ENCODE data around the gene SPRYD4.
"Not testable (repeated sequence)": the region's sequence is repeated elsewhere in the genome, so short reads cannot be mapped to it uniquely, and the experiment has no call there.

SPRYD4 gene

DNA sequence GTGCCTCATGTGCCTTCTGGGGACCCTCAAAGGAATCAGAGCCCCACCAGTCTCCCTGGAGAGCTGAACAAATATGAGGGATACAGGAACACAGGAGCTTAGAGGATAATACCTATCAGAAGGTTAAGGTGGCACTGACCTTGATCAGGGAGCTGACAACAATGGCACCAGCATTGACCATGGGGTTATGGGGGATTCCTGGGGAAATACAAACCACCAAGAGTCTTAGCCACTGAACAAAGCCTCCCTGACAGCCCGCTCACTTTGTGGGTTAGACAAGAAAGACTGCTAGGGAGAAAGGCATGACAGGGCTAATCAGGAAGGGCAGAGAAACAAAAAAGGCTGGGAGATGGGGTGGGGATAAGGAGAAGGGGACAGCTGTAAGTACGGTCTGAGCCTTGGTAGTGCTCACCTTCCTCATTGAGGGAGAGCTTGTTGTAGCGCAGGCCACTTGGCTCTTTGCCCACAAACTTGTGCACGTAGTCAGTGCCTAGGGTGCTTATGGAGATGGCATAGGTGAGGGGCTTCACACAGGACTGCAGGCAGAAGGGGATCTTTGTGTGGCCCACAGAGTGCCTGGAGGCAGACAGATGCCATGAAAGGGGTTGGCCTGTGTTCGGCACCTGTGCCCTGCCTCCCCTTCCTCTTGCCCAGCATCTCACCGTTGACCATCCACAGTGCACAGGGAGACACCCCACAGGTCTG, 9.3 kb downstream of the SPRYD4 start:
- DNase-seq = no peak

DNA sequence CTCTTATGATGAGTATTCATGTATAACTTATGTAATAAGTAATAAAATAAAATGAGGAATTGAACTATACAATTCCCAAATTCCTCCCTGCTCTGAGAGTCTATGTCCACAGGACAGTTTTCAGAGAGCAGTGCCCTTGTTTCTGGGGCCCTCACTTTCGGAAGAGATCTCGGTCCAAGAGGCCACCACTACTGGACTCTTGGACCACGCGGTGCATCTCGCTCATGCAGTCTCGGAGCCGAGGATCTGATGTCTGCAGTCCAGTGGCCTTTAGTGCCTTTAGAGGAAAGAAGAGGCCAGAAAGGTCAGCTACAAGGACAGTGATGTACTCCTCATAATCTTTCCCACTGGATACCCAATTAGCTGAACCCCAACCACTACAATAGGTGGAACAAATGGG, 11.2 kb downstream of the SPRYD4 start:
- no peak for DNase-seq

DNA sequence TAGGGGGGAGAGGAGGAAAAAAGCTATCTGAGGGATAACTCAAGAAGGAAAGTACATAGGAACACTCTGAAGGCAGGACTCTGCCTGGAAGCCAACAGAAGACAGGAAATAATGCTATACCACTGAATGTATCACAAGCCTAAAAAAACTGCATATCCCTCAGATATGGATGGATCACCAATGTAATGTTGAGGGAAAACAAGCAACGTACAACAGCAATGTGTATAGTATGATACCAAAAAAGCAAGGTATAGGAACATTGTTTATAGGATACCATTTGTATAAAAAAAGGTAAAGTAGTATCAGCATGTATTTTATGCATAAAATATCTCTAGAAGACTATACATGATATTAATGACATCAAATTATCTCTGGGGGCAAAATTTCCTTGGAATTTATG, 16.2 kb downstream of the SPRYD4 start:
- no peak for DNase-seq

DNA sequence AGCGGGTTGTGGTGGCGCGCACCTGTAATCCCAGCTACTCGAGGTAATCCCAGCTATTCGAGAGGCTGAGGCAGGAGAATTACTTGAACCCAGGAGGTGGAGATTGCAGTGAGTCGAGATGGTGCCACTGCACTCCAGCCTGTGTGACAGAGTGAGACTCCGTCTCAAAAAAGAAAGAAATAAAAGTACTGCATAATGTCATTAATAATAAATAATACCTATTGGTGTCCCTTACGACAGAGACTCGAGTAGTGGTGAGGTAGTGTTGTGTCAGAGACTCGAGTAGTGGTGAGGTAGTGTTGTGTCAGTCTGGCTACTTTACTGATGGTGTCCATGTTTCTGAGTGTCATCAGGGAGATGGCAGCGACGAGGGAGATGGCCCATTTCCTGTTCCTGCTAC, 18.3 kb downstream of the SPRYD4 start:
- DNase-seq = no peak

DNA sequence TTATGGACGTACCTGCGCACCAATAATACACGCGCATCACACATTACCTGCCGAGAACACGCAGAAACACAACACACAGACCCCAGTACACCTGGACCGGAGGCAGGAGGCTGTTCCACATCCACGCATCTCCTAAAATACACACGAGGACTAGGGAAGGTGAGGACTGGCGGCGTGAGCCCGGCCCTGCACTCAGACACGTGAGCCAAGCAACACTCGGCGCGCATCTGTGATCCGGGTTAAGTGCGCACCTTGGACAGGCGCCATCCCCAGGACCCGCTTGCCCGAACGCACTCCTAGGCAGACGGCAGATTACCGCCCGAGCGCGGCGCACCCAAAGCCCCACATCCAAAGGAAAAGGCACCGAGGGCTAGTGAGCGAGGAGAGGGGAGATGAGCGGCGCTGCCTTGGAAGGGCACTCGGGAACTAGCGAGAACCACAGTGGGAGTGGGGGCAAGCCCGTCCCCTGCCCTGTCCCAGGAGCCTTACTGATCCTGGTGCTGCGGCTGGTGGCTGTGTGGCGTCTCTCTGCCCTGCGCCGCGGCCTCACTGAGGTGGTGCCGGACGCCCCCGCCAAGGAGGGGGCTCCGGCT, 19.2 kb downstream of the SPRYD4 start:
- DNase-seq = peak; percentile 17

DNA sequence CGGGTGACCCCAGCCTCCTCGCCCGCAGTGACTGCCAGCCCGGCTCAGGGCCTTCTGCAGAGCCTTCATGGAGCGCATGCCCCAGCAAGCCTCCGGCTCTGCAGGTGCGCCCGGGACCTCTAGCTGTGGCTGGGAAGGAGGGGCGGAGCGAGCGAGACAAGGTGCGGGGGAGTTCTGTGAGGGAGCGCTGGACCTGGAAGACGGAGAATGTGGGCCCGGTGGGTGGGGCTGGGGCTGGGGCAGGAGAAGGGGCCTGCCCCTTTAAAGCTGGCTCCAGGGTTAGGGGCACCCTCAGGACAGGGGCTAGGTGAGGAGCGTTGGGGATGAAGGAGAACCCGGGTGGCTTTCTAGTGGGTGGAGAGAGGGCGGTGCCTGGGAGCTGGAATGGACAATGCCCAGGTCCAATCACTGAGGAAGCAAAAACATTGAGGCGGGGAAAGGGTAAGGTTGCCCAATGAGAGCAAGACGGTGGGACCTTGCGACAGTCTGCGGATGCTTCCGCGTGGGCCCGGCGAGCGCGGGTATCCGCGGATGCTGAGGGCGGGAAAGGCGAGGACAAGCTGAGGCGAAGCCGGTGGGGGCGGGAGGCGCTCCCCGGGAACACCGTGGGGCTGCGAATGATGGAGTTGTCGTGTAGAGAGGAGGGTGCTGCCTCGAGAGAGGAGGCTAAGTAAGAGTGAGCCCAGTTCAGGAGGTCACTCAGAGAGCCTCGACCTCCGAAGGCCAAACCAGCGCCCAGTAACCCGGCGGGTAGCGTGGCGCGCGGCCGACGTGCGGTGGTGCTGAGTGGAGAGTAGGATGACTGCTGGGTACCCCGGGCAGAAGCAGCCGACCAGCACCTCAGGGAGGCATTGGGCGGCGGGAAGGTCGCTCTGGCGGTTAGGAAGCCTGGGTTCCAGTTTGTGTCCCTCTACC, 19.9 kb downstream of the SPRYD4 start, which contains the start of gene GLS2:
Gene GLS2 (minus strand): TSS at position 121 of the 915 bp plus-strand sequence. CDS start 43 bp downstream, at position 78.
- DNase-seq = peak; percentile 80

DNA sequence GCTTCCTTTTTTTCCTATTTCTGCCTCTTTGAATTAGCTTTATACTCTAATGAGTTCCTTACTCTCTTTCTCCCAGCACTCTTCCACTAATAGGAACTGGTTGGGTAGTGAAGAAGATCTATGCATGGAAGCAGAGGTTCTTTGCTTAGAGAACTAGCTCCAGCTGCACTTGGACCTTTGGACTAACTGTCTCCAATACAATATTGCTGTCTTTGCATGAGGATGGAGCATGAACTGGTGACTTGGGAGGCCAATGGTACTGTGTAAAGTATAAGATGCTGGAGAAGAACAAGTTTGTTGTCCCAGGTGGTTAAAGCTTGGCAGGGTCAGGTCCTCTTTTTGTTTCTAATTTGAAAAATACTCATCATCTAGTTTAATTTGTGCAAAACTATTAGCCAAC, 22.0 kb downstream of the SPRYD4 start:
- no peak for DNase-seq

DNA sequence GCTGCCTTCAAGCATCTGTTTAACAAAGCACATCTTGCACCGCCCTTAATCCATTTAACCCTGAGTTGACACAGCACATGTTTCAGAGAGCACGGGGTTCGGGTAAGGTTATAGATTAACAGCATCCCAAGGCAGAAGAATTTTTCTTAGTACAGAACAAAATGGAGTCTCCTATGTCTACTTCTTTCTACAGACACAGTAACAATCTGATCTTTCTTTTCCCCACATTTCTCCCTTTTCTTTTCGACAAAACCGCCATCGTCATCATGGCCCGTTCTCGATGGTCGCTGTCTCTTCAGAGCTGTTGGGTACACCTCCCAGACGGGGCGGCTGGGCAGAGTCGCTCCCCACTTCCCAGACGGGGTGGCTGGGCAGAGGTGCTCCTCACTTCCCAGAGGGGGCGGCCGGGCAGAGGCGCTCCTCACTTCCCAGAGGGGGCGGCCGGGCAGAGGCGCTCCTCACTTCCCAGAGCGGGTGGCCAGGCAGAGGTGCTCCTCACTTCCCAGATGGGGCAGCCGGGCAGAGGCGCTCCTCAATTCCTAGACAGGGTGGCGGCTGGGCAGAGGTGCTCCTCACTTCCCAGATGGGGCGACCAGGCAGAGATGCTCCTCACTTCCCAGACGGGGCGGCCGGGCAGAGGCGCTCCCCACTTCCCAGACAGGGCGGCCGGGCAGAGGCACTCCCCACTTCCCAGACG, 25.2 kb downstream of the SPRYD4 start:
- DNase-seq = not testable (repeated sequence)

DNA sequence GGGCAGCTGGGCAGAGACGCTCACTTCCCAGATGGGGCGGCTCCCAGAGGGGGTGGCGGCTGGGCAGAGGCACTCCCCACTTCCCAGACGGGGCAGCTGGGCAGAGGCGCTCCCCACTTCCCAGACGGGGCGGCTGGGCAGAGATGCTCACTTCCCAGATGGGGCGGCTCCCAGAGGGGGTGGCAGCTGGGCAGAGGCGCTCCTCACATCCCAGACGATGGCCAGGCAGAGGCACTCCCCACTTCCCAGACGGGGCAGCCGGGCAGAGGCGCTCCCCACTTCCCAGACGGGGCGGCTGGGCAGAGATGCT, 25.7 kb downstream of the SPRYD4 start:
- DNase-seq = not testable (repeated sequence)

DNA sequence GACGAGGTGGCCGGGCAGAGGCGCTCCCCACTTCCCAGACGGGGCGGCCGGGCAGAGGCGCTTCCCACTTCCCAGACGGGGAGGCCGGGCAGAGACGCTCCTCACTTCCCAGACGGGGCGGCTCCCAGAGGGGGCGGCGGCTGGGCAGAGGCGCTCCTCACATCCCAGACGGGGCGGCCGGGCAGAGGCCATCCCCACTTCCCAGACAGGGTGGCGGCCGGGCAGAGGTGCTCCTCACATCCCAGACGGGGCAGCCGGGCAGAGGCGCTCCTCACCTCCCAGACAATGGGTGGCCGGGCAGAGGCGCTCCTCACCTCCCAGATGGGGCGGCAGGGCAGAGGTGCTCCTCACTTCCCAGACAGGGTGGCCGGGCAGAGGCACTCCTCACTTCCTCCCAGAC, 26.1 kb downstream of the SPRYD4 start:
- not testable (repeated sequence) for DNase-seq

DNA sequence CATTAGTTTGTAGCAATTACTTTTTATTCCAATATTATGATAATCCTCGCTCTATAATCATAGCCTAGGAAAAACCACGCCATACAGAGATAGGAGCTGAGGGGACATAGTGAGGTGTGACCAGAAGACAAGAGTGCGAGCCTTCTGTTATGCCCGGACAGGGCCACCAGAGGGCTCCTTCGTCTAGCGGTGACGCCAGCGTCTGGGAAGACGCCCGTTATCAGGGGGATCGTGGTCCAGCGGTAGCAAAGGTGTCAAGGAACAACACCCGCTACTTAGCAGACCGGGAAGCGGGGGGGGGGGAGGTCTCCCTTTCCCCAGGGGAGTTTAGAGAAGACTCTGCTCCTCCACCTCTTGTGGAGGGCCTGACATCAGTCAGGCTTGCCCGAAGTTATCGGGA, 28.3 kb downstream of the SPRYD4 start:
- peak; percentile 48 for DNase-seq

DNA sequence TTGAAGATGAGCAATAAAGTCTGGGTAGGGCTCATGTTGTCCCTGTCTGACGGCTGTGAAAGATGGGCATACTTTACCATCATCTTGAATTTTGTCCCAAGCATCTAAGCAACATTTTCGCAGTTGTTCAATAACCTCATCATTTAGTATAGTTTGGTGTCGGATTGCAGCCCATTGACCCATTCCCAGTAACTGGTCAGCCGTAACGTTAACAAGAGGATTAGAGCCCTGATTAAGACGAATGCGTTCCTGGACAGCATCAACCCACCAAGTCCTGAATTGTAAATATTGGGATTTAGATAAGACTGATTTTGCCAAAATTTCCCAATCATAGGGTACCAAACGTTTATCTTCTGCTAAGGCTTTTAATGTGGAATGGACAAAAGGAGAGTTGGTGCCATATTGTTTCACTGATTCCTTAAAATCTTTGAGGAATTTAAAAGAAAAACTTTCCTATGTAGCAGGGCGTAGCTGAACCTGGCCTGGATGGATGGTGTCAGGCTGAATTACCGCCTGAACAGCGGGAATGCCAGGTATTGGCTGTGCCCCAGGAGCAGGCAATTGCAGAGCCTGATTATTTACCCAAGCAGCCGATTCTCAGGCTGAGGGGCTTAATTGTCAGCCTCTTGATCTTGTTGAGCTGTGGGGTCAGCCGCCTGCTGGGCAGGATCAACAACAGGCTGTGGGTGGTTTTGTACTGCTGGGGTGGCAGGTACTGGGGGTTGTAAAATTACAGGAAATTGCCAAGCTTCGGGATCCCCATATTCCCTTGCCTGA, 29.9 kb downstream of the SPRYD4 start:
- not testable (repeated sequence) for DNase-seq

DNA sequence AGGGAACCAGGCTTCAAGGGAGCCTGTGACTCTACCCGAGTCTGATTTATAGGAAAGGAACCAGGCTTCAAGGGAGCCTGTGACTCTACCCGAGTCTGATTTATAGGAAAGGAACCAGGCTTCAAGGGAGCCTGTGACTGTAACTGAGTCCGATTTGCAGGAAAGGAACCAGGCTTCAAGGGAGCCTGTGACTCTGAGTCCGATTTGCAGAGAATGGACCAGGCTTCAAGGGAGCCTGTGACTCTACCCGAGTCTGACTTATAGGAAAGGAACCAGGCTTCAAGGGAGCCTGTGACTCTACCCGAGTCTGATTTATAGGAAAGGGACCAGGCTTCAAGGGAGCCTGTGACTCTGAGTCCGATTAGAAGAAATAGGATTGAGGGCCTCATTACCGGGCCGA, 31.1 kb downstream of the SPRYD4 start:
- not testable (repeated sequence) for DNase-seq

DNA sequence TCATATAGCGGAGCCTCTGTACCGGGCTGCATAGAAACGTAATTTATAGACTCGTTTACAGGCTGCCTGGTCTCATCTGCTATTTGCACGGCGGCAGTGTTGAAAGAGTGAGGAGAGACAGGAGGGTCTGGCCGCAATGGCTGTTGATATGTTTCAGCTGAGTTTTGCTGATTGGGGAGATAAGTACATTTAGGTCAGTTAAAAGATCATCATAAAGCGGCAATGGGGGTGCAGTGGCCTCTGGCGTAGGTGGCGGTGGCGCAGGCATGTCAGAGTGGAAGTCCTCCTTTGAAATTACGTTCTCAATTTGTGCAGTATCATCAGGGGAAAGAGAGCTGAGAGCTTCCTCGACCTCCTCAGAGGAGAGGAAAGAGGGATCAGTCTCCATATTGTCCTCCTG, 31.5 kb downstream of the SPRYD4 start:
- not testable (repeated sequence) for DNase-seq

DNA sequence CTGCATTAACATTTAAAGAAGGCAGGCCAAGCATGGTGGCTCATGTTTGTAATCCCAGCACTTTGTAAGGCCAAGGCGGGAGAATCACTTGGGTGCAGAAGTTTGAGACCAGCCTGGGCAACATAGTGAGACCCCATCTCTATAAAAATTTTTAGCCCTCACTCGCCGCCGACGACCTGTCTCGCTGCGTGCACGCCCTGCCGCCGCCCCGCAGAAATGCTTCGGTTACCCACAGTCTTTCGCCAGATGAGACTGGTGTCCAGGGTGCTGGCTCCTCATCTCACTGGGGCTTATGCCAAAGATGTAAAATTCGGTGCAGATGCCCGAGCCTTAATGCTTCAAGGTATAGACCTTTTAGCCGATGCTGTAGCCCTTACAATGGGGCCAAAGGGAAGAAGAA, 42.4 kb downstream of the SPRYD4 start:
- DNase-seq = no peak

DNA sequence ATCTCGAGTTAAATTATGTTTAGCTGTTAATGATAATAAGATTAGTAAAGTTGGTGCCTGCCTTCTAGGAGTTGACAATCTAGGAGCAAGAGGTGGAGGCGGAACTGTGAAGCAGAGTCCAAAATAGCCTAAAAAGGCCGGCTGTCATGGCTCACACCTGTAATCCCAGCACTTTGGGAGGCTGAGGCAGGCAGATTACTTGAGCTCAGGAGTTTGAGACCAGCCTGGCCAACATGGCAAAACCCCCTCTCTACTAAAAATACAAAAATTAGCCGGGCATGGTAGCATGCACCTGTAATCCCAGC, 45.6 kb downstream of the SPRYD4 start:
- DNase-seq = not testable (repeated sequence)

DNA sequence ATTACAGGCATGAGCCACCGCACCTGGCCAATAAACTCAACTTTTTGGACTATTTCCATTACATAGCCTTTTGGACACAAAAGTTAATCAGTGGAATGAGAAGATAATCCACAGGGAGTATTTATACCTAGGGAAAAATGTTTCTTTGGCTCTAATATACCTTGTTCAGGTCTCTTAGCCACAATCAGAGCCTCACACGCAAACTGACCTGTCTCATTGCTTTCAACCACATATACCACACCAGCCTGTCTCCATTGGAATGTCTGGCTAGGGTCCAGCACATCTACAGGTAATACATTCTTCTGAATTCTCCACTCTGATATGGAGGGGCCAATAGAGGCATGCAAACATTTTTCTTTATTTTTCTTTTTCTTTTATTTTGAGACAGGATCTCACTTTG, 49.5 kb downstream of the SPRYD4 start:
- DNase-seq = no peak

DNA sequence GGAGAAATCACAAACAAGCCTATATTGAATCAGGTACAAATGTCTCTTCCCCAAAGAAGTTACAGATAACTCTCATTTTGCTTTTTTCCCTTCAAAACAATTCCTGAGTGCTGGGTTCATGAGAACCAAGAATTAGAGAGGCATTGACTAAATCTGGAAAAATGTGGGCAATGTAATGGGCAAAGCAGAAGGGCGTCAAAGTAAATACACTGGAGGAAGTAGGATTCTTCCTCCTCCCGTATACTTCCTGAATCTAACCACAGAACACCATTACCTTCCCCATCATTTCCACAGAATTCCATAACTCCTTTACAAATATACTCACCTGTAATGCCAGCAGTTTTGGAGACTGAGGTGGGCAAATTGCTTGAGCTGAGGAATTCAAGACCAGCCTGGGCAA, 50.2 kb downstream of the SPRYD4 start:
- peak; percentile 75 for DNase-seq

DNA sequence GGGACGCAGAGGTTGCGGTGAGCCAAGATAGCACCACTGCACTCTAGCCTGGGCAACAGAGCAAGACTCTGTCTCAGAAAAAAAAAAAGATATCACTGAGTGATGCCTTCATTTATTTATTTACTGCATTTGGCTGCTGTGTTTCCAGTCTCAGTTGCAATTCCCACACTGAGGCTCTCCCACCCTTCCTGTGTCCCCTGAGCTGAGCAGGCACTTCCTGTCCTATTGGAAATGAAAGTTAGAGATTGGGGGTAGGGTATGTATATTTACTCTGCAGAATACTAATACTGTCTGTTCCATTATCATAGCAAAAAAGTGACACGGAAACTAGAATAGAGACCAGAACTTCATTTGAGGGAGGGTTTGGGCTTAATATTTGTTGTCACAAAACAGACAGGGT, 51.7 kb downstream of the SPRYD4 start:
- peak; percentile 36 for DNase-seq

DNA sequence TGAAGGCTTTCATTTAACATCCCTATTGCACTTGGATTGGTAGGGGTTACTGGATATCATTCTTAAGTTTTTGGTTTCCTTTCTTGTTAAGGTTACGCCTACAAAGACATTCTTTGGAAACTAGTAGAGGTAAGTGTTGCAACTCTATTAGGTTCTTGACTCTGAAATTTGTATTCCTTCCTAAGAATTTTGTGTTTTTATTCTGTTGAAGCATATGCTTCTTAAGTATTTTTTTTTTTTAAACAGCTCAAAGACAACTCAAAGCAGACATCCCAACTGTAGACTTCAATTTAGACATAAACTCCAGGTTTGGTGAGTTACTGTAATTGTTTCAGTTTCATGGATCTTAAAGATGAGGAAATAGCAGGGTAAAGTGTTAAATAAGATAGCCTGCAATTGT, 52.1 kb downstream of the SPRYD4 start:
- DNase-seq = no peak

DNA sequence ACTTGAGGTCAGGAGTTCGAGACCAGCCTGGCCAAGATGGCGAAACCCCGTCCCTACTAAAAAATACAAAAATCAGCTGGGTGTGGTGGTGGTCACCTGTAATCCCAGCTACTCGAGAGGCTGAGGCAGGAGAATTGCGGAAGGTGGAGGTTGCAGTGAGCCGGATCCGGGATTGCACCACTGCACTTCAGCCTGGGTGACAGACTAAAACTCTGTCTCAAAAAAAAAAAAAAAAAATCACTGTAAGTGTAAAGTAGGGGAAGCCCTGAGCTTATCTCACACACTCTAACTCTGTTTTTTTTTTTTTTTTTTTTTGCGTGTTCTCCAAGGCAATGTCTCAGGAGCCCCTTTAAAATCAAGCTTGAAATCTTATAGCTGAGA, 52.8 kb downstream of the SPRYD4 start:
- no peak for DNase-seq

DNA sequence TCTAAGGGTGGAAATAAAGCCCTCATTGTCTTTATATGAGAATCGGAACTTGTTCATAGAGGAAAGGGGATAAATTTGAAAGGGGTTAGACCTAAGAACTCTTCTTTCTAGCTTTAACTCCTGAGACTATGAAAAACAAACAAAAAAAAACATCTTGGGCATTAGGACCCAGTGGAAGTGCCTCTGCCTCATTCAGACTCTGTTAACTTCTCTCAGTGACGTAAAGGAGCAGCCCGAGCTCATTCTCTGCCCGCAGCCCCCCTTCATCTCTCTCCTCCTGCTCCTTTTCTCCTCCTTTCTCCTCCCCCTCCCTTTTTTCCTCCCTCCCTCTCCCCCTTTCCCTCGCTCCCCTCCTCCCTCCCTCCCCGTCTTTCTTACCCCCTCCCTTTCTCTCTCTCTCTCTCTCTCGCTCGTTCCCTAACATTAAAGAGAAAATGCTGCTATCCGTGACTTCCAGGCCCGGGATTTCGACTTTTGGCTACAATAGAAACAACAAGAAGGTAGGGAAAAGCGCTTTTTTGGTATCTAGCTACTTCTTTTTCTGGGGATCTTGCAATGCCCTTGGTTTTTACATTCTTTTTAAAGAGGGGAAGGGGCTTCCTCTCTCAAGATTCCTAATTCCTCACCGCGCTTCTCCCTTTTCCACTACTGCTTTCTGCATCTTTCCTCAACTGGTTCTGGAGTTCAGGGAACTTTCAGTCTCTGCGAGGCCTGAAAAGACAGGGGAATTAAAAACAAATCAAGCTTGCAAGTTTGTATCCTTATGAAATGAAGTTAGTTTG, 53.4 kb downstream of the SPRYD4 start, which contains the start of gene RBMS2:
Gene RBMS2 (plus strand): TSS at position 231 of the 782 bp plus-strand sequence. CDS start 204 bp downstream, at position 435.
- DNase-seq = peak; percentile 94

Data from EL (cell line).